Left lobe of liver (tissue), 2 donors: ENCODE data around the gene CABLES2. TPM values are rescaled to one million over a fixed set of nuclear protein-coding genes. Genes with fewer than 3 reads are reported as not detected.

Experiments
- ATAC-seq: fragments of 200-7000 bp; cut with Tn5 transposase; one replicate; pipeline ENCODE4 v1.9.1; 2020; ENCODE audit warnings: mild to moderate bottlenecking, moderate library complexity
- DNase-seq: peaks from one replicate; pipeline ENCODE4 v3.0.0-alpha.2; 2020; ENCODE audit warnings: low spot score
- total RNA-seq: library from RNA; stranded (reverse); gene quantifications from one replicate; pipeline ENCODE4 v1.2.1, GENCODE V29; 2021
- donor health status: DM: no; HTN: no; CAD: no; lungs with moderate emphysema.
- donor health status: DM: no; HTN: yes; CAD: no.

The CABLES2 gene
- total RNA-seq, 1 donor from 2014 or later: 1.8 TPM

- ATAC-seq (no peak), DNase-seq (no peak)
These were observed 43.8 kb downstream of the CABLES2 start for GRCh38 chr20:62362991-62363919.

GRCh38 chr20:62362590-62362940 lies 44.5 kb downstream of the CABLES2 start:
- no peak for DNase-seq

GRCh38 chr20:62361799-62362589 lies 45.1 kb downstream of the CABLES2 start:
- ATAC-seq: peak; percentile 49
- peak; percentile 81 for DNase-seq

More at GRCh38 chr20:62362590-62362940, 44.5 kb downstream of the CABLES2 start:
- ATAC-seq: no peak

- DNase-seq: peak; percentile 50
- ATAC-seq: no peak
These were observed 46.0 kb downstream of the CABLES2 start for GRCh38 chr20:62360854-62361798.

GRCh38 chr20:62359491-62360121 lies 47.5 kb downstream of the CABLES2 start:
- DNase-seq (peak; percentile 47), ATAC-seq (no peak)

- ATAC-seq: no peak
- peak; percentile 49 for DNase-seq
These were observed 48.0 kb downstream of the CABLES2 start for GRCh38 chr20:62359043-62359490.

GRCh38 chr20:62358171-62359042 lies 48.7 kb downstream of the CABLES2 start:
- DNase-seq (peak; percentile 97), ATAC-seq (peak; percentile 69)

GRCh38 chr20:62357681-62358080 lies 49.4 kb downstream of the CABLES2 start:
- DNase-seq (no peak), ATAC-seq (no peak)

- DNase-seq: no peak
These were observed 49.9 kb downstream of the CABLES2 start for GRCh38 chr20:62357187-62357667.

GRCh38 chr20:62356589-62357186 lies 50.4 kb downstream of the CABLES2 start:
- ATAC-seq (no peak), DNase-seq (no peak)

More at GRCh38 chr20:62357187-62357667, 49.9 kb downstream of the CABLES2 start:
- ATAC-seq: peak; percentile 0

GRCh38 chr20:62355878-62356588 lies 51.1 kb downstream of the CABLES2 start:
- no peak for ATAC-seq
- DNase-seq: no peak

GRCh38 chr20:62355516-62355877 lies 51.6 kb downstream of the CABLES2 start:
- DNase-seq: peak; percentile 78

GRCh38 chr20:62354811-62355341 lies 52.2 kb downstream of the CABLES2 start:
- ATAC-seq: no peak
- no peak for DNase-seq

More at GRCh38 chr20:62355516-62355877, 51.6 kb downstream of the CABLES2 start:
- ATAC-seq: peak; percentile 43

- no peak for DNase-seq
- no peak for ATAC-seq
These were observed 52.9 kb downstream of the CABLES2 start for GRCh38 chr20:62354031-62354808.

- no peak for DNase-seq
- peak; percentile 31 for ATAC-seq
These were observed 53.6 kb downstream of the CABLES2 start for GRCh38 chr20:62353289-62354030.
